HG02610 (cell line): Measurements from ENCODE around the gene LDLRAD4.

Experiments
- ATAC-seq: cut with Tn5 transposase; IDR thresholded peaks from one replicate; pipeline ENCODE4 v1.9.1; 2021; ENCODE audit warnings: mild to moderate bottlenecking, moderate library complexity; ENCODE audit not compliant: unreplicated experiment

Gene LDLRAD4

DNA sequence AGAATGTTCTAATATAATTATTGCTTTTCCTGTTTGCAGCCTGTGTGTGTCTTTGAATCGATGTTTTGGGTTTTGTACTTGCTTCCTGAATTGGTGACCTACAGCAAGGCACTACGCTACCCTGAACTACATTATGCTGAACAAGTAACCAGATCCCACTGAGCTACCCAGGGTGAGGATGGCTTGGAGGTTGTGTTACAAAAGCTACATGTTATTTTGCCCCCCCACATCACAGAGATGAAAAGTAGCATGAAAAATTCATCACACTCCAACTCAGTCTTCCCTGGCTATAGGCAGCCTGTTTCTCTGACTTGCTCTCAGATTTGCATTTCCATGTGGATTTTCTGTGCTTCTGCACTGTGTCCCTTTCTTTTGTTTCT, 162.1 kb downstream of the LDLRAD4 start:
- no peak for ATAC-seq

- no peak for ATAC-seq
These were observed 162.8 kb downstream of the LDLRAD4 start for GRCh38 chr18:13381331-13381730.

- no peak for ATAC-seq
These were observed 163.4 kb downstream of the LDLRAD4 start for GRCh38 chr18:13381944-13382365.

DNA sequence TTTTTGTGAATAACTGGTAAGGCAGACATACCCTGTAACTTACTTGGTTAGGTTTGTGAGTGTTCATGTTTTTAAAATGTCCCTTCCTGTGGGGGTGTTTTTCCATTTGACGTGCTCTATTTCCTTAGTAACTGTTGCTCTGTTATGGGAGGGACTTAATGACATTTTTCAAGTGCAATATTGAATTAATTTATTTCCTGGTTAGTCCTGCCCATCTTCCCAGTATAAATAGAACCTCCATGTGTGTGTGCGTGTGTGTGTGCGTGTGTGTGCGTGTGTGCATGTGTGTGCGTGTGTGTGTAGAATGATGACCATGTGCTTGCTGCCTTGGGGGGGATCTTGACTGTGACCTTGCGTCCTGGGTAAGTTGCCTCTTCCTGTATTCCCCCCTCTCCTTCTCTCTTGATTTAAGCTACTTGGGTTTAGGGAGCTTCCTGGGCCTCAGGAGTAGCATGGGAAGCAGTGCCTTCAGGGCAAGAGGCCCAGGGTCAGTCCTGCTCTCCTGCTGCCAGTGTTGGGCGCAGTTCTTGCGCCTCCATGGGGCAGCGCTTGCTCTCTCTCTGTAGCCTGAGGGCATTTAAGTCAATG, 163.9 kb downstream of the LDLRAD4 start:
- ATAC-seq: no peak

DNA sequence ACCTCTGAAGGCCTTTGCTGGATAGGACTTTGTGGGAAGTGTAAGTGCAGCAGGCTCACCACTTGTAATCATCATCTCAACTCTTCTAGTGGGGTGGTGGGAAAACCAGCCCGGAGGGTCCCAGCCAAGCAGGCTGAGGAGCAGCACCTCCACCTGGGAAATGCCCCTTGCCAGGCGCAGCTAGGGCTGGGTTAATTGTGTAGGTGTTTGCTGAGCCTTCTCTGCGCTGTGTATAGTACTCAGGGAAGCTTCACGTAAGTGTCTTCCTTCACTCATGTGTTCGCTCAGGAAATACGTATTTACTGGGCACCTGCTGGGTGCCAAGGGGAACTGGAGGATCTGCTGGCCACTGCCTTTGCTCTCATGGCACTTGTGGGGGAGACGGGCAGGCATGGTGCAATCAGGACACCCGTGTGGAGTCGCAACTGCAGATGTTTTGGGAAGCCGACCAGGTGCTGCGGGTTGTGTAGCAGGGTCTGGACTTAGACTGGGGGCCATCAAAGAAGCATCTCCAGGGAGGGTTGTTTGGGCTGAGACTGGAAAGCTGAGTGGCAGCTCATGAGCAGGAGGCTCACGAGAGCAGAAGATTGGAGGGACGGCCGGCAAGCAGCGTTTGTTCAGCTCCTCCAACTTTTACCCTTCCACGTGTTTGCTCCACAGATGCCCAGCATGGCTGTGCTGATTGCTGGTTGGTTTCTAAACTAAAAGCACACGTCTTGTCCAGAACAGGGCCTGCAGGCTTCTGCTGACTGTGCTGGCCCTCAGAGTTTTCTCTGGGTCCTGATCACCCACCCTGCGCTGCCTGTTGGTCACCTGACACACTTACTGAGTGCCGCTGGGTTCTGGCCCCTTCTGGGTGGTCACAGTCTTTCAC, 164.6 kb downstream of the LDLRAD4 start:
- ATAC-seq: no peak

DNA sequence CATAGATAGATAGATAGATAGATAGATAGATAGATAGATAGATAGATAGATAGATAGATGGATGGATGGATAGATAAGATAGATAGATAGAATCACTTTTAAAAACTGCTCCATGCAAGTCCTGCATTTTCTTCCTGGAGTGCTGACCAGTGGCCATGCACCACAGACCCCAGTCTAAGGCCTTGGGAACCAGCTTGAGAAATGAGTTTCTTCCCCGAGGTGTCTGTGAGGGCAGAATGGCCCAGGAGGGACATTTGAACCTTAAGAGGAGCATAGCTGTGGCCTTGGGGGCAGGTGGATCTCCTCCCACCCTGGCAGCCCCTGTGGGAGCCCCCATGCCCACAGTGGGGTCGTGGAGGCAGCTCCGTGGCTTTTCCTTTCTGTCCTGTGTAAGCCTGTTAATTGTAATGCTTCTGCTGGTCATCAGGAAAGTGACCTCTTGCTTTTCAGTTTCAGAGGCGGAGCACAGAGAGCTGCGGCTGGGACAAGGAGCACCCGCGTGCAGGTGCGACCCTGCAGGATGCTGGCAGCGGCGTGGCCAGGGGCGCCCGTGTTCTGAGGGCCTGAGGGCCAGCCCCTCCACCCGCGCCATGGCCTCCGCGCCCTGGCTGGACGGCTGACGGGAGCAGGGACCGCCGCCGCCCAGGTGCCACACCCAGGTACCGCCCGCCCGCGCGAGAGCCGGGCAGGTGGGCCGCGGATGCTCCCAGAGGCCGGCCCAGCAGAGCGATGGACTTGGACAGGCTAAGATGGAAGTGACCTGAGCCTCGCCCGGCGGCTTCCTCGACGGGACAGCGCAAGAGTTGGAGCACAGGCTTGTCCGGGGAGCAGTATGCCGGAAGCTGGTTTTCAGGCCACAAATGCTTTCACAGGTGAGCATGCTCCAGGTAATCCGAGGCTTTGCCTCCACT, 168.6 kb downstream of the LDLRAD4 start:
- no peak for ATAC-seq

DNA sequence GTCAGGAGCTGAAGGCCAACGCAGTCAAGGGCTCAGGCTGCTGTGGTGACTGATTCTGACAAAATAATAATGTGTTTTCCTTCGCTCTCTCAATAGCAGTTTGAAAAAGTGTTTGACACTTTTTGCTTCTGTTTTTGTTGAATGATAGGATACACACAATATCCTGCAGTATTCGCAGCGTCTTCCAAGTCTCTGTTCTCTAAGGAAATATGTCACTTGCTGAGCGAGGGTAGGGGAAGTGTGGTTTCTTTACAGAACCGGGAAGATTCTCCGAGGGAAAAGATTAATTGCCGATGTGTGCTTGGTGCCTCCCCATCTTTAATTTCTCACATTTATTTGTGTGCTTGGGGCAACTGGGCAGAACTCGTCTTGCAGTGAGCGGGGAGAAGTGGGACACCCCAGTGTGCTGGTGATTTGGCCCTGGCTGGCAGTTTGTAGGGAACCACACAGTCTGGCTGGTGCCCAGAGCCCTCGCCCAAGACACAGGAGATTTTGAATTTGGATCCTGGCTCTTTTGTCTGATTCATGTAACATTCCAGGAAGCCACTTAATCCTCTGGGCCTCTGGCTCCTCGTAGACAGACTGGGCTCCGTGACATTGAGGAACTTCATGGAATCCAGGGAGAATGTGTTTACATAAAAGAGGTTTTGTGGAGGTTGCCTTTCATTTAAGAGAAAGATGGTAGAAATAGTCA, 169.4 kb downstream of the LDLRAD4 start:
- ATAC-seq: no peak

- no peak for ATAC-seq
These were observed 170.3 kb downstream of the LDLRAD4 start for GRCh38 chr18:13388586-13389490.

- no peak for ATAC-seq
These were observed 171.1 kb downstream of the LDLRAD4 start for GRCh38 chr18:13389491-13390131.

GRCh38 chr18:13390196-13390595, 171.6 kb downstream of the LDLRAD4 start:
- ATAC-seq: no peak

- ATAC-seq: no peak
These were observed 172.2 kb downstream of the LDLRAD4 start for GRCh38 chr18:13390711-13391110.

DNA sequence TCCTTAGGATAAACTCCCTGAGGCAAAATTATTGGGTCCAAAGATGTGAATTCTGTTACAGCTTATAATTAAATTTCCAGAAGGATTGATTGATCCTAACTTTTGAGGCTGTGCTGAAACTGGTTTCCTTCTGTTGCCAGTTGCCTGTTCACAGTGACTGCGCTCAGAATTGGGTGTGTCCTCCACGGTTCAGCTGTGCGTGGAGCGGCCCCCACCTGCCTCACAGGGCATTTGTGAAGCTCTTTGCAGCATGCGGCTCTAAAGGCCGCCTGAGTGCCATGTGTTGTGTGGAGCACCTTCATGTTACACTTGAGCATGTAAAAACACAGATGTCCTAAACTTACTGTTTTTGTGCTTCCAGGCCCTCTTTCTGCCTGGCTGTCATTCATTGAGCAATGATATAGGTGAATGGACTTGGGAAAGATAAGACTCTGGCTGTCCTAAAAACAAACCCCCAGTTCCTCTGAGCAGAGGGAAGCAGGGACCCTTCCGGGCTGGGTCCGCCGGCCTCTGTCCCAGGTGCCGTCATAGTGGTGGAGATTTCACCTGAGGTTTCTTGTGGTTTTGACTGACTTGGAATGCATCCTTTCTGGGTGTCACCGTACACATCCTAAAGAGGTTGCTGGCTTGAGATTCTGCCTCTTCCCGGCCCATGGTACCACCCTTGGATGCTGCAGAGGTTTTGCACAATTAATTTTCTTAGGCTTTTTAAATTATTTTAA, 173.6 kb downstream of the LDLRAD4 start:
- no peak for ATAC-seq

- ATAC-seq: no peak
These were observed 174.3 kb downstream of the LDLRAD4 start for GRCh38 chr18:13392899-13393298.

GRCh38 chr18:13393338-13393737, 174.8 kb downstream of the LDLRAD4 start:
- no peak for ATAC-seq

DNA sequence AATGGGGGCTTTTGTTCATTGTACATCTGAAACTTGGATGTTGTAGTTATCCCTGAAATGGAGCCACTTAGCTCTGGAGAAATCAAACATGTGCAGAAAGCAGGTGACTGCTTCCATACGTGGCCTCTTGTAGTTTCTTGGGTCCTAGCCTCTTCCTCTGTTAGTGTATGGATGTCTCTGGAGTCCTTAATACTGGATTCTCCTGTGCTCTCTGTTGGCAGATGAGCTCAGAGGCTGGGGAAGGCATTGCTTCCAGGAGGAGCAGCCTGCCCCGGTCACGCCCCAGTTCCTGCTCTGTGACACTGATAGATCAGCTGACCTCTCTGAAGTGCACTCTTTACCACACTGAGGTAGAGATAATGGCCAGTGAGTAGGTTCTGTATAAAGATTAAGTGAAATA, 176.2 kb downstream of the LDLRAD4 start:
- ATAC-seq: no peak

DNA sequence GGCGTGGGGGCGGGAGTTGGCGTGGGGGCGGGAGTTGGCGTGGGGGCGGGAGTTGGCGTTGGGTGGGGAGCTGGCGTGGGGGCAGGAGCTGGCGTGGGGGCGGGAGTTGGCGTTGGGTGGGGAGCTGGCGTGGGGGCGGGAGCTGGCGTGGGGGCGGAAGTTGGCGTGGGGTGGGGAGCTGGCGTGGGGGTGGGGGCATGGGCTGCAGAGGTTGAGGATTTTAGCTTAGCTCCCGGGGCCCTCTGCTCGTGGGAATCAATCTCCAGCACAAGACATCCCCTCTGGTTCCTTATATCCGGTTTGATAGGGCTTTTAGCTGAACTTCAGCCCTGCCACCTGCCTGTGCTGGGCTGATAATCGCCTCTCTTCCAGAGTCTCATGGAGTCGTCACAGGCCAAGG, 177.0 kb downstream of the LDLRAD4 start:
- ATAC-seq: no peak

GRCh38 chr18:13397504-13398163, 179.1 kb downstream of the LDLRAD4 start:
- no peak for ATAC-seq

DNA sequence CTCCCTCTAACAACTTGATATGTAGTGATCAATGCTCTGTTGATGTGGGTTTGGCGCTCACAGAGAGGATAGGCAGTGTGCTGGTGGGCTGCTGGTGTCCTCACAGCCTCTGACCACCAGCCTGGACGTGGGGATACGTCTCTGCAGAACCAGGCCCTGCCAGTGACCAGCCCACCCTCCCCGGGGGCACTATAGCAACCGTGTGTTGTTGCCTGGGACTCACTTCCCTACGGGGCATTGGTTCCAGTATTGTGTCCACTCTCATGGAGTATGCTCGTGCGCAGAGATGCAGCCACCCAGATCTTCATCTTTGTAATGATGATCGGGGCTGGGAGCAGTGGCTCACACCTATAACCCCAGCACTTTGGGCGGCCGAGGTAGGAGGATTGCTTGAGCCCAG, 180.1 kb downstream of the LDLRAD4 start:
- ATAC-seq: no peak
